Psoas muscle (tissue), 8 donors: Measurements from ENCODE around the gene HOXB9. TPM values are rescaled to one million over a fixed set of nuclear protein-coding genes. Genes with fewer than 3 reads are reported as not detected.

Source experiments
- ATAC-seq, 4 donors: fragments of 200-7000 bp; cut with Tn5 transposase; one replicate each; pipeline ENCODE4 v1.9.1; 2020; ENCODE audit warnings: moderate library complexity in 3 of 4, mild to moderate bottlenecking in 2 of 4
- DNase-seq, 2 donors: peaks; one replicate each; pipeline ENCODE4 v3.0.0-alpha.2; 2020
- H3K27ac ChIP-seq: fragments of 200-600 bp; one replicate; pipeline ENCODE4 v1.8.0; 2022
- H3K27me3 ChIP-seq, 3 donors: fragments of 200-600 bp in 1 of 3; one replicate each; pipeline versions ENCODE4 v1.6.1 to v1.8.0; 2013 to 2022; ENCODE audit warnings: low read length in 2 of 3, mild to moderate bottlenecking in 2 of 3, moderate library complexity in 1 of 3; ENCODE audit not compliant: insufficient read depth in 3 of 3
- H3K36me3 ChIP-seq, 2 donors: fragments of 200-600 bp in 1 of 2; one replicate each; pipeline versions ENCODE4 v1.6.1 to v1.8.0; 2013 to 2022; ENCODE audit warnings: low read depth in 1 of 2, mild to moderate bottlenecking in 1 of 2, moderate library complexity in 1 of 2; ENCODE audit not compliant: insufficient read depth in 1 of 2
- H3K4me1 ChIP-seq: fragments of 200-600 bp; one replicate; pipeline ENCODE4 v1.8.0; 2022
- H3K4me3 ChIP-seq: fragments of 200-600 bp; one replicate; pipeline ENCODE4 v1.8.0; 2022; ENCODE audit warnings: mild to moderate bottlenecking
- H3K9me3 ChIP-seq: fragments of 200-600 bp; one replicate; pipeline ENCODE4 v1.8.0; 2022
- WGBS, 3 donors: extraction: QIAGEN DNeasy Blood & Tissue Kit; methylation state at CpG; one replicate each; pipeline versions ENCODE4 v1.1.6 to v1.1.7; 2013; 5-methylcytosine and 5-hydroxymethylcytosine counted together
- intact Hi-C, 2 donors: fragments of 100-400 bp; cut with DNase I; formaldehyde crosslinking; loops; one replicate each; pipeline versions ENCODE4 v1.11.0 to v1.14.2; 2022
- polyA plus RNA-seq, 3 donors: library from polyadenylated mRNA; stranded (reverse); fragments of 200-250 nt; gene quantifications; one replicate each; pipeline ENCODE4 v1.2.3, GENCODE V29; 2013
- total RNA-seq, 4 donors: library from RNA; stranded (reverse); fragmentation: NEBNext Ultra II Directional in 2 of 4; extraction: Animal tissue kit (Norgen Biotek cat#: 25700) in 2 of 4; gene quantifications; one replicate each; pipeline versions ENCODE4 v1.2.1 to v1.2.4, GENCODE V29; 2021 to 2023
- TF ChIP-seq, protein P1 (sequence below): fragments of 200-600 bp; IDR thresholded peaks from one replicate; pipeline ENCODE4 v1.8.0; 2022; ENCODE audit warnings: antibody characterized with exemption
- donor health status: healthy with polysubstance abuse.
- donor health status: DM: no; HTN: no; CAD: no; lungs with moderate emphysema.
- donor health status: Bipolar disorder and iron deficiency.
- donor health status: healthy.
- donor health status: DM: yes; HTN: yes; CAD: no.
- donor health status: DM: no; HTN: no; CAD: no.
- donor health status: DM: no; HTN: no; CAD: no.
- donor health status: DM: yes; HTN: yes; CAD: no.

The HOXB9 gene
- total and polyA plus RNA-seq, 7 donors = 0.01 to 0.10 (median 0.03) TPM; not detected in 4

DNA sequence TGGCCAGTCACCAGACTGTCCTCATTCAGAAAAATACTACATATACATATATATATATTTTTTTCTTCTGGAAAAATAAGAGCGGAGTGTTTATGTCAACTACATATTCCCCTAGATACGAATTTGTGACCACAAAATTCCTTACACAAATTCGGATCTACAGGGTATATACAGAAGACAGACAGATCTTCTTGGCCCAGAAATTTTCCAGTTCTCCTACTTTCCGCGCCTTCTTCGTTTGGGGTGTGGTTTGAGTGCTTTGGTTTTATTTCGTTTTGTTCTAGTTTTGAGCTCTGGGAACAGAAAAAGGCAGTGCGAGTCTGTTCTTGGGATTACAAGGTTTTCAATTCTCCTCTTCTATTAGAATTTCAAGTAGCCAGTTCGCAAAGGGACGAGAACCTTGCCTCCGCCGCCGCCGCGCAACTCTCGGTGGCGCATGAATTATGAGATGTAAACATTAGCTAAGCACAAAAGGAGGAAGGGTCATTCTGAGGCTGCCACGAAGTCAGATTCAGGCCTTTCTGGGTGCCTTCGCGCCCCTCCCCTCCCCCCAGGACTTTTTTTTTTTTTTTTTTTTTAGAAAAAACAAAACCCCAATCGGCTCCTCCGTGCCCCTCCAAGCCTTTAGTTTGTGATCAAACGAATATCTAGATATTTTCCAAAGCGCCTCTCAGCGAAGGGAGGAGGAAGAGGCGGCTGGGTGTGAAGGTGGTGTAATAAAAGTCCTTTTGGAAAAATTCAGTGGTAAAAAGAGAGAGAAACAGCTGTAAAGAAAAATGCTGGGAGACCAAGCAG, 46.2 kb downstream of the HOXB9 start:
- DNase-seq = no peak
- Histone ChIP-seq H3K36me3 (no peaks in the 10 kb centered on the region), H3K27me3 (peaks cover 0 to 95% (median 34%) of the 10 kb centered on the region in 3 donors), H3K4me1 (no peaks in the 10 kb centered on the region), H3K27ac (peak overlapping the region; percentile 4), H3K4me3 (peak overlapping the region; percentile 73), H3K9me3 (no peaks in the 10 kb centered on the region)
- 33 to 47% (median 39%) methylated on average over 26 of the region's 26 CpGs for WGBS, 3 donors
- intact Hi-C loops = no loop called here
- ATAC-seq = no peak
- TF ChIP-seq, protein P1, sequence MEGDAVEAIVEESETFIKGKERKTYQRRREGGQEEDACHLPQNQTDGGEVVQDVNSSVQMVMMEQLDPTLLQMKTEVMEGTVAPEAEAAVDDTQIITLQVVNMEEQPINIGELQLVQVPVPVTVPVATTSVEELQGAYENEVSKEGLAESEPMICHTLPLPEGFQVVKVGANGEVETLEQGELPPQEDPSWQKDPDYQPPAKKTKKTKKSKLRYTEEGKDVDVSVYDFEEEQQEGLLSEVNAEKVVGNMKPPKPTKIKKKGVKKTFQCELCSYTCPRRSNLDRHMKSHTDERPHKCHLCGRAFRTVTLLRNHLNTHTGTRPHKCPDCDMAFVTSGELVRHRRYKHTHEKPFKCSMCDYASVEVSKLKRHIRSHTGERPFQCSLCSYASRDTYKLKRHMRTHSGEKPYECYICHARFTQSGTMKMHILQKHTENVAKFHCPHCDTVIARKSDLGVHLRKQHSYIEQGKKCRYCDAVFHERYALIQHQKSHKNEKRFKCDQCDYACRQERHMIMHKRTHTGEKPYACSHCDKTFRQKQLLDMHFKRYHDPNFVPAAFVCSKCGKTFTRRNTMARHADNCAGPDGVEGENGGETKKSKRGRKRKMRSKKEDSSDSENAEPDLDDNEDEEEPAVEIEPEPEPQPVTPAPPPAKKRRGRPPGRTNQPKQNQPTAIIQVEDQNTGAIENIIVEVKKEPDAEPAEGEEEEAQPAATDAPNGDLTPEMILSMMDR = no peak

DNA sequence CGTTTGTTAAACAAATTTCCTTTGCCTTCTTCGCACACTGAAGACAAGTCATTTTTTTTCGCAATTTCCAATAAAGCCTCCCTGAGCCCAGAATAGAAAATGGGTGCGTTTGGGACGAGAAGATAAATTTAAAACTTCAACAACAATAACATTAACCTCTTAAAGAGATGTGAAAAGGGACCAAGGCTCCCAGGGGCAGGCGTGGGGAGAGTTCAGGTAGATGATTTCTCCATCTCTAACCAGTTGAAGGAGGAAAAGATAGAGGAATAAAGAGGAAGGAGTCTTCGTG, 46.7 kb downstream of the HOXB9 start:
- intact Hi-C loops = no loop called here
- Histone ChIP-seq H3K9me3 (no peaks in the 10 kb centered on the region), H3K27me3 (peaks cover 0 to 97% (median 36%) of the 10 kb centered on the region in 3 donors), H3K4me3 (peak overlapping the region; percentile 73), H3K4me1 (no peaks in the 10 kb centered on the region), H3K36me3 (no peaks in the 10 kb centered on the region), H3K27ac (peak overlapping the region; percentile 4)
- 28 to 33% (median 32%) methylated on average over 7 of the region's 7 CpGs for WGBS, 3 donors
- ATAC-seq = no peak
- no peak for DNase-seq
- TF ChIP-seq, protein P1 = no peak

DNA sequence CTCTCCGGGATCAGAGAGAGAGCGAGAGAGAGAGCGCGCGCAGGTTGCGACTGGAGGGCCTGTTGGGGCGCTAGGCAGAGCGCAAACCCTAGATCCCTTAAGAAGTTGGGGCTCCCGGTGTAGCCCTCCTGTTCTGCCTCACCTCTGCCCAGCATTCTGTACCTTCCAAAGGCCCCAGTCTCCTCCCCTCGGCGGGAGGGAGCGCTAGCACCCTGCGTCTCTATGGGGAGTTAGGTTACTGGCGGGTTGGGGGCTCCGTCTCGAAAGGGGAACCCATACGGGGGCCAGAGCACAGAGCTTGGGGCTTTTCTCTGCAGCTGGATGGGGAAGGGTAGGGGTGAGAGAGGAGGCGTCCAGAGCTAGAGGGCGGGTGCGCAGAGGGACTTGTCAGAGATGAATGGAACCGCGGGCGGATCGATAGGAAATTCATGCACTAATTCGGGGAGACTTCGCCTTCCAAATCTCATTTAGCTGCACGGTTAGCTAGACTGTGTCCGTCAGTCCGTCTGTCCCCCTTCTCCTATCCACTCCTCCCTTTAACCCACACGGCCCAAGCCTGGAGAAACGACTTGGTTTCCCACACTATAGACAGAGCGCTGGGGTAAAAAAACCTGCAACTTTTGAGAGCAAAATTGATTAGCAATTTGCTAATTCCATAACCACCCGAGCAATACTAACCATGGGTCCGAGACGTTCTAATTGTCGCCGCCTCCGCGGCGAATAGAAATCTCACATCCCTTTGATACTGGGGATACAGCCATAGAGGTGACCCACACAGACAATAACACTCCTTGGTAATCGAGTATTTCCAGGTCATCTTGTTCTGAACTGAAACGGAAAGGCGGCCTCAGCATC, 47.3 kb downstream of the HOXB9 start:
- TF ChIP-seq, protein P1 = no peak
- Histone ChIP-seq H3K27ac (peak overlapping the region; percentile 65), H3K27me3 (peaks cover 0 to 97% (median 37%) of the 10 kb centered on the region in 3 donors), H3K4me1 (no peaks in the 10 kb centered on the region), H3K4me3 (peak overlapping the region; percentile 73), H3K36me3 (no peaks in the 10 kb centered on the region), H3K9me3 (no peaks in the 10 kb centered on the region)
- intact Hi-C loops = no loop called here
- DNase-seq = no peak
- 10 to 14% (median 12%) methylated on average over 42 to 43 of the region's 43 CpGs for WGBS, 3 donors
- ATAC-seq = peak; percentile 6 to 35 (median 19)

DNA sequence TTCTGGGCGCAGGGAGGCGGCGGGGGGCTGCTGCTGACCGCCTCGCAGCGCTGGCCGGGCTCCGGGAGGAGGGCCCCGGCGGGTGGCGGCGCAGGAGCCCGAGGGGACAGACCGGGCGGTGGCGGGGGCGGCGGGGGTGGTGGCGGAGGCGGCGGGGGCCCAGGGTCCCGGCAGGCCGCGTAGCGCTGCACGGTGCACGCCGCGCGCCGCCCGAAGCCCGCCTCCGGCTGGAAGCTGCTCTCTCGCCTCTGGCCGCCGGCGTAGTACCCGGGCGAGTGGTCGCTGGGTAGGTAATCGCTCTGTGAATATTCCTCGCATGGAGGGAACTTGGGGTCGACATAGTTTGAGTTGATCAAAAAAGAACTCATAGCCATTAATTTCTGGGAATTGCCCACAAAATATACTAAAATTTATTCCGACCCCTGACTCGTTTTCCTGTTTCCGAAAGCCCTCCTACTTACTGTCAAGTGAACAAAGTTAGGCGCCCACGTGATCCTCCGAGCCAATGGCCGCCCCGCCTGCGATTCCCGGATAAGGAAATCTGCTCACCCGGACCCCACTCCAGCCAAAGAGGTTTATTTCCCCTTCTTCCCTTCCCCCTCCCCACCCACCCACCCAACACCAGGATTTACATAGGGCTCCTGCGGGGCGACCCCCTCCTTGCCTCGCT, 48.1 kb downstream of the HOXB9 start, which contains the start of gene HOXB4:
Gene HOXB4, minus strand, starts transcription at position 405 of the 670 bp plus-strand sequence. Its CDS starts 31 bp downstream, at position 374.
- H3K27me3 ChIP-seq = peaks cover 0 to 96% (median 33%) of the 10 kb centered on the region in 3 donors
- intact Hi-C loops = no loop called here

More for the DNA sequence above, 48.1 kb downstream of the HOXB9 start, which contains the start of gene HOXB4:
- DNase-seq (peak; percentile 80 to 81), ATAC-seq (peak; percentile 57 to 76 (median 60))
- Histone ChIP-seq H3K27ac (peak within 1 kb of the TSS; percentile 65), H3K9me3 (no peaks in the 10 kb centered on the region), H3K4me3 (peak within 1 kb of the TSS; percentile 73), H3K36me3 (no peaks in the 10 kb centered on the region), H3K4me1 (no peaks in the 10 kb centered on the region)
- 1 to 3% (median 2%) methylated on average over 34 to 56 of the region's 58 CpGs for WGBS, 3 donors
- TF ChIP-seq, protein P1 = no peak
